IMR-90 (cell line): ENCODE data around the gene NPBWR2. TPM values are rescaled to one million over a fixed set of nuclear protein-coding genes. Genes with fewer than 3 reads are reported as not detected.
A peak's percentile ranks its signal among the peaks of the same experiment; 100 is the strongest.

Experiments used
- ATAC-seq: fragments of 200-7000 bp; cut with Tn5 transposase; 2 replicates; pipeline ENCODE4 v1.9.1; 2020; ENCODE audit warnings: low read depth, mild to moderate bottlenecking, moderate library complexity
- BruUV-seq: library from RNA; stranded (reverse); fragments of 400-500 nt; replicated peaks from 2 replicates; lab custom pipeline; 2021; lab: Mats Ljungman, UMichigan
- CTCF ChIA-PET: fragments of 300-600 bp; formaldehyde crosslinking; extraction: SDS; loops from one replicate; lab custom pipeline; 2021; ENCODE audit warnings: antibody characterized with exemption; lab: Yijun Ruan, JAX
- POLR2A ChIA-PET: fragments of 300-600 bp; sonication (Branson Sonifier 250); formaldehyde crosslinking; loops from one replicate; lab custom pipeline; 2022; ENCODE audit warnings: antibody characterized with exemption; ENCODE audit not compliant: unreplicated experiment; lab: Charles Lee
- DNase-seq: peaks from one replicate; pipeline ENCODE4 v3.0.0; 2013
- H2AFZ ChIP-seq: replicated peaks from 2 replicates; pipeline ENCODE3; 2013; ENCODE audit warnings: low read length, mild to moderate bottlenecking; ENCODE audit not compliant: poor library complexity
- H2AK5ac ChIP-seq: 2 replicates; pipeline ENCODE4 v1.6.1; 2013; ENCODE audit warnings: low read depth, low read length, inconsistent platforms
- H2AK9ac ChIP-seq: replicated peaks from 2 replicates; pipeline ENCODE3; 2013; ENCODE audit warnings: mild to moderate bottlenecking, low read depth, low read length, moderate library complexity; ENCODE audit not compliant: poor library complexity
- H2BK120ac ChIP-seq: 2 replicates; pipeline ENCODE4 v1.6.1; 2013; ENCODE audit warnings: low read depth, low read length, inconsistent platforms
- H2BK15ac ChIP-seq: 3 replicates; pipeline ENCODE4 v1.6.1; 2013; ENCODE audit warnings: low read depth, low read length, inconsistent platforms
- H2BK20ac ChIP-seq: 2 replicates; pipeline ENCODE4 v1.6.1; 2013; ENCODE audit warnings: low read depth, mild to moderate bottlenecking, inconsistent platforms, low read length, moderate library complexity
- H2BK5ac ChIP-seq: 2 replicates; pipeline ENCODE4 v1.6.1; 2013; ENCODE audit warnings: mild to moderate bottlenecking, low read depth, low read length, inconsistent platforms; ENCODE audit not compliant: poor library complexity, severe bottlenecking
- H3K14ac ChIP-seq: replicated peaks from 2 replicates; pipeline ENCODE4 v1.6.1; 2013; ENCODE audit warnings: low read depth, low read length, inconsistent platforms
- H3K18ac ChIP-seq: 2 replicates; pipeline ENCODE4 v1.6.1; 2013; ENCODE audit warnings: low read depth, low read length, control low read depth
- H3K23ac ChIP-seq: 2 replicates; pipeline ENCODE4 v1.6.1; 2013; ENCODE audit warnings: low read depth, low read length, inconsistent platforms
- H3K27ac ChIP-seq: 2 replicates; pipeline ENCODE4 v1.5.1; 2013; ENCODE audit warnings: mild to moderate bottlenecking, control low read depth, low read length; ENCODE audit not compliant: insufficient read depth
- H3K27me3 ChIP-seq: 2 replicates; pipeline ENCODE4 v1.6.1; 2013; ENCODE audit warnings: low read length; ENCODE audit not compliant: control insufficient read depth, insufficient read depth
- H3K36me3 ChIP-seq: 2 replicates; pipeline ENCODE4 v1.6.1; 2013; ENCODE audit warnings: low read length, mixed read lengths; ENCODE audit not compliant: control insufficient read depth, insufficient read depth
- H3K4ac ChIP-seq: 2 replicates; pipeline ENCODE4 v1.6.1; 2013; ENCODE audit warnings: low read depth, low read length, inconsistent platforms
- H3K4me1 ChIP-seq: 2 replicates; pipeline ENCODE4 v1.6.1; 2013; ENCODE audit warnings: low read length, mixed read lengths; ENCODE audit not compliant: control insufficient read depth, insufficient read depth
- H3K4me2 ChIP-seq: 2 replicates; pipeline ENCODE4 v1.6.1; 2013; ENCODE audit warnings: low read depth, mild to moderate bottlenecking, control low read depth, low read length, moderate library complexity
- H3K4me3 ChIP-seq: 2 replicates; pipeline ENCODE4 v1.5.1; 2013; ENCODE audit warnings: low read depth, mild to moderate bottlenecking, control low read depth, low read length, moderate library complexity; ENCODE audit not compliant: insufficient read depth
- H3K56ac ChIP-seq: 2 replicates; pipeline ENCODE4 v1.6.1; 2013; ENCODE audit warnings: low read length, inconsistent platforms; ENCODE audit not compliant: insufficient read depth; ENCODE audit errors: extremely low read depth
- H3K79me1 ChIP-seq, 2 experiments: 2 replicates each; pipeline ENCODE4 v1.6.1; 2013; ENCODE audit warnings: low read length in 2 of 2, inconsistent platforms in 1 of 2, low read depth in 1 of 2
- H3K9ac ChIP-seq: 2 replicates; pipeline ENCODE4 v1.6.1; 2013; ENCODE audit warnings: low read depth, low read length, control low read depth
- H3K9me1 ChIP-seq: 2 replicates; pipeline ENCODE4 v1.6.1; 2013; ENCODE audit warnings: low read length, inconsistent platforms; ENCODE audit not compliant: insufficient read depth
- H3K9me3 ChIP-seq: 2 replicates; pipeline ENCODE4 v1.6.1; 2013; ENCODE audit warnings: low read length; ENCODE audit not compliant: control insufficient read depth, insufficient read depth
- H4K20me1 ChIP-seq: 2 replicates; pipeline ENCODE4 v1.6.1; 2013; ENCODE audit warnings: low read length, inconsistent platforms; ENCODE audit not compliant: insufficient read depth
- H4K5ac ChIP-seq: 2 replicates; pipeline ENCODE4 v1.6.1; 2013; ENCODE audit warnings: mild to moderate bottlenecking, low read depth, low read length, control low read depth
- H4K8ac ChIP-seq, 2 experiments: 2 replicates each; pipeline ENCODE4 v1.6.1; 2013; ENCODE audit warnings: low read depth in 2 of 2, low read length in 2 of 2, control low read depth in 1 of 2, inconsistent platforms in 1 of 2
- H4K91ac ChIP-seq: 2 replicates; pipeline ENCODE4 v1.6.1; 2013; ENCODE audit warnings: low read depth, low read length, inconsistent platforms; ENCODE audit not compliant: insufficient read depth
- BHLHE40 ChIP-seq: fragments of 150-350 bp; IDR thresholded peaks from 2 replicates; pipeline ENCODE4 v1.6.1; 2016; ENCODE audit warnings: mild to moderate bottlenecking, low read depth, low read length
- WGBS, 2 experiments: methylation state at CpG; one replicate each; pipeline versions ENCODE4 v1.1.5 to v1.1.7; 2013; ENCODE audit warnings: missing lambda C conversion rate in 2 of 2; ENCODE audit not compliant: insufficient read length in 1 of 2; ENCODE audit errors: extremely low coverage in 2 of 2; 5-methylcytosine and 5-hydroxymethylcytosine counted together
- dilution Hi-C: fragments of 300-500 bp; cut with HindIII; formaldehyde crosslinking; loops from one replicate; pipeline ENCODE4 v1.14.3; 2018; ENCODE audit warnings: low sequenced_read_pairs; ENCODE audit not compliant: unreplicated experiment
- in situ Hi-C: fragments of 300-500 bp; cut with MboI; formaldehyde crosslinking; loops from 3 replicates; pipeline ENCODE4 v1.14.3; 2019; ENCODE audit warnings: low sequenced_read_pairs, inconsistent platforms, mixed read lengths
- intact Hi-C: fragments of 100-400 bp; cut with micrococcal nuclease; formaldehyde crosslinking; loops from 2 replicates; pipeline ENCODE4 v1.10.0; 2022
- polyA plus RNA-seq, 3 experiments: library from polyadenylated mRNA; depleted of rRNA; stranded (reverse); fragments of >200 nt; gene quantifications; 2 replicates each; pipeline ENCODE4 v1.2.3, GENCODE V29; 2012; ENCODE audit warnings: low replicate concordance in 1 of 3
- total RNA-seq: library from RNA; depleted of rRNA; stranded (reverse); fragments of >200 nt; gene quantifications from 2 replicates; pipeline ENCODE4 v1.2.3, GENCODE V29; 2012
- TF ChIP-seq, protein P1 (sequence below): conservative IDR thresholded peaks from 2 replicates; pipeline ENCODE4 v1.5.1; 2012; ENCODE audit warnings: mild to moderate bottlenecking, low read depth, low read length, improper control_type of control experiment

NPBWR2 gene
- total and polyA plus RNA-seq, 2 of the 4 experiments (the other 2 are of a cell fraction): not detected

DNA sequence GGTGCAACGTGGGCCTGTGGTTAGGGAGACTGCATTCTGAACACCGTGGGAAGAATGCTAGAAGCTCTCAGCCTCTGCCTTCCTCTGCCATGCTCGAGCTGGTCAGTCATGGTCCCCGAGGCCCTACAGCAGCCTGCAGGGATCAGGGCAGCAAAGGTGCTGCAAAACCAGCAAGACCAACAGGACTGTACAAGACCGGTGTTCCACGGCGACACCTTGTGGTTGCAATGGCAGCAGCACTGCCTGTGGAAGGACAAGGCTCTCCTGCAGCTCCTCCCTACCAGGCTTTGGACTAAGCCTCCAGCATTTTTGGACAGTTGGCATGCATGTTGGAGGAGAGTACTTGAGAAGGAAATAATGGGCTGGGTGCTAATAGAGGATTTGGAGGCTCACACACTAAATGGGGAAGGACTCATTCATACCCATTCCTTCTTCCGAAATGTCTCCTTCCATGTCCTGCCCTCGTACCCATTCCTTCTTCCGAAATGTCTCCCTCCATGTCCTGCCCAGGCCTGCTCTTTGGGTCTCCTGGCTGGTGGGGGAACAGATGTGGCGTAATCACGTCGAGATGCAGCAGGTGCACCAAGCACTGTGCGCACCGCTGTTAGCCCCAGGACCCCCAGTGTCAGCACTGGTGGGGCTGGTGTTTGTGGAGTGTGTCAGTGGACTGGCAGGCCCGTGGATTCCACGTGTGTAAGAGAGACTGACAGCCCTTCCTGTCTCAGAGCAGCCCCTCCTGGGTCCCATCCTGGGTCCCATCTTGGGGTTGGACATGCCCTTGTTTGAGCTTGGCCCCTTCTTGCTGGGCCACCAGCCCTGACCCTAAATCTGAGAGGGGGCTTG is 38.3 kb upstream of the NPBWR2 start:
- no peaks in the 10 kb centered on the region for H3K79me1 ChIP-seq
- POLR2A ChIA-PET: no interaction called here
- H3K23ac ChIP-seq: no peak overlapping the region
- no peak for ATAC-seq
- TF ChIP-seq, protein P1, sequence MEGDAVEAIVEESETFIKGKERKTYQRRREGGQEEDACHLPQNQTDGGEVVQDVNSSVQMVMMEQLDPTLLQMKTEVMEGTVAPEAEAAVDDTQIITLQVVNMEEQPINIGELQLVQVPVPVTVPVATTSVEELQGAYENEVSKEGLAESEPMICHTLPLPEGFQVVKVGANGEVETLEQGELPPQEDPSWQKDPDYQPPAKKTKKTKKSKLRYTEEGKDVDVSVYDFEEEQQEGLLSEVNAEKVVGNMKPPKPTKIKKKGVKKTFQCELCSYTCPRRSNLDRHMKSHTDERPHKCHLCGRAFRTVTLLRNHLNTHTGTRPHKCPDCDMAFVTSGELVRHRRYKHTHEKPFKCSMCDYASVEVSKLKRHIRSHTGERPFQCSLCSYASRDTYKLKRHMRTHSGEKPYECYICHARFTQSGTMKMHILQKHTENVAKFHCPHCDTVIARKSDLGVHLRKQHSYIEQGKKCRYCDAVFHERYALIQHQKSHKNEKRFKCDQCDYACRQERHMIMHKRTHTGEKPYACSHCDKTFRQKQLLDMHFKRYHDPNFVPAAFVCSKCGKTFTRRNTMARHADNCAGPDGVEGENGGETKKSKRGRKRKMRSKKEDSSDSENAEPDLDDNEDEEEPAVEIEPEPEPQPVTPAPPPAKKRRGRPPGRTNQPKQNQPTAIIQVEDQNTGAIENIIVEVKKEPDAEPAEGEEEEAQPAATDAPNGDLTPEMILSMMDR: 0 out of 2 replicates have a peak, but pooled peaks have one; percentile 7
- no peak for TF ChIP-seq BHLHE40
- CTCF ChIA-PET: no interaction called here
- H2AK5ac ChIP-seq: no peak overlapping the region
- WGBS, 2 experiments: 27% methylated on average over 5 of the region's 17 CpGs; no CpG with 5 or more reads in 1 of the 2 experiments
- no peak overlapping the region for H4K8ac ChIP-seq
- intact Hi-C loops: no loop called here
- dilution Hi-C loops: no loop called here
- H3K27ac ChIP-seq: no peak overlapping the region
- no peak overlapping the region for H3K18ac ChIP-seq
- H3K27me3 ChIP-seq: peaks cover 11% of the 10 kb centered on the region
- H3K36me3 ChIP-seq: no peaks in the 10 kb centered on the region
- no peak overlapping the region for H2BK5ac ChIP-seq
- H2BK15ac ChIP-seq: no peak overlapping the region
- no peak overlapping the region for H4K91ac ChIP-seq
- no peak overlapping the region for H3K4ac ChIP-seq
- no peak overlapping the region for H3K4me2 ChIP-seq
- peak overlapping the region; percentile 9 for H2AK9ac ChIP-seq
- in situ Hi-C loops: no loop called here
- H3K9me3 ChIP-seq: peaks cover 11% of the 10 kb centered on the region
- H2BK120ac ChIP-seq: no peak overlapping the region
- no peak overlapping the region for H3K14ac ChIP-seq
- DNase-seq: no peak
- no peaks in the 10 kb centered on the region for H3K4me1 ChIP-seq
- no peak overlapping the region for H2BK20ac ChIP-seq
- no peak overlapping the region for H4K5ac ChIP-seq
- H3K56ac ChIP-seq: no peak overlapping the region
- no peaks in the 10 kb centered on the region for H4K20me1 ChIP-seq
- BruUV-seq: no TSS peak
- H2AFZ ChIP-seq: no peak overlapping the region
- no peaks in the 10 kb centered on the region for H3K9me1 ChIP-seq
- H3K4me3 ChIP-seq: no peak overlapping the region
- no peak overlapping the region for H3K9ac ChIP-seq
